Measurements from ENCODE around the gene EFCAB13.

- TF ChIP-seq CTCF (IDR thresholded peaks at IDR 0.05; ENCODE audit: low read length): no peak
- no peak for TF ChIP-seq EZH2 (optimal IDR thresholded peaks at IDR 0.05; ENCODE audit: low read depth, low read length)
These were observed 43.5 kb upstream of the EFCAB13 start for GRCh38 chr17:47280072-47280811.

All from MM.1S (cell line).